GM19463 (cell line): ENCODE measurements around the gene ST8SIA1.

Experiments
- ATAC-seq: cut with Tn5 transposase; IDR thresholded peaks from one replicate; pipeline ENCODE4 v1.9.1; 2021; ENCODE audit warnings: mild to moderate bottlenecking, moderate library complexity; ENCODE audit not compliant: unreplicated experiment

The ST8SIA1 gene

GRCh38 chr12:22332202-22332601 lies 2.3 kb downstream of the ST8SIA1 start:
- no peak for ATAC-seq

GRCh38 chr12:22329621-22330020 lies 4.9 kb downstream of the ST8SIA1 start:
- ATAC-seq, result no peak

- no peak for ATAC-seq
Measured at GRCh38 chr12:22325218-22325617, 9.3 kb downstream of the ST8SIA1 start.

GRCh38 chr12:22322091-22322490 lies 12.4 kb downstream of the ST8SIA1 start:
- no peak for ATAC-seq

GRCh38 chr12:22321638-22322037 lies 12.9 kb downstream of the ST8SIA1 start:
- ATAC-seq, result no peak

GRCh38 chr12:22321018-22321605 lies 13.4 kb downstream of the ST8SIA1 start:
- ATAC-seq, result no peak

- ATAC-seq, result no peak
Measured at GRCh38 chr12:22318108-22318737, 16.3 kb downstream of the ST8SIA1 start.

GRCh38 chr12:22313963-22314330 lies 20.6 kb downstream of the ST8SIA1 start:
- ATAC-seq, result no peak

GRCh38 chr12:22313286-22313962 lies 21.1 kb downstream of the ST8SIA1 start:
- ATAC-seq, result no peak

GRCh38 chr12:22312336-22312735 lies 22.2 kb downstream of the ST8SIA1 start:
- ATAC-seq, result no peak

GRCh38 chr12:22310709-22311108 lies 23.8 kb downstream of the ST8SIA1 start:
- no peak for ATAC-seq

- ATAC-seq, result no peak
Measured at GRCh38 chr12:22310275-22310674, 24.2 kb downstream of the ST8SIA1 start.

- no peak for ATAC-seq
Measured at GRCh38 chr12:22307811-22308210, 26.7 kb downstream of the ST8SIA1 start.

GRCh38 chr12:22306311-22306710 lies 28.2 kb downstream of the ST8SIA1 start:
- ATAC-seq, result no peak

- no peak for ATAC-seq
Measured at GRCh38 chr12:22304341-22304740, 30.2 kb downstream of the ST8SIA1 start.

- no peak for ATAC-seq
Measured at GRCh38 chr12:22299294-22299912, 35.1 kb downstream of the ST8SIA1 start.

- ATAC-seq, result no peak
Measured at GRCh38 chr12:22289250-22289649, 45.3 kb downstream of the ST8SIA1 start.

GRCh38 chr12:22287776-22288621 lies 46.5 kb downstream of the ST8SIA1 start:
- ATAC-seq, result no peak

GRCh38 chr12:22287101-22287500 lies 47.4 kb downstream of the ST8SIA1 start:
- no peak for ATAC-seq

GRCh38 chr12:22286569-22286968 lies 47.9 kb downstream of the ST8SIA1 start:
- no peak for ATAC-seq

- ATAC-seq, result no peak
Measured at GRCh38 chr12:22285846-22286245, 48.7 kb downstream of the ST8SIA1 start.
